Measurements from ENCODE around the gene RAB37.

- no peak for TF ChIP-seq SP1 (IDR thresholded peaks at IDR 0.05)
- no peak for TF ChIP-seq L3MBTL2 (conservative IDR thresholded peaks at IDR 0.05)
- no peak for TF ChIP-seq LEF1 (IDR thresholded peaks at IDR 0.05; ENCODE audit: borderline replicate concordance)
- TF ChIP-seq FOXK2 (IDR thresholded peaks at IDR 0.05), result no peak
- TF ChIP-seq HDGF (IDR thresholded peaks at IDR 0.05; ENCODE audit: borderline replicate concordance), result no peak
- TF ChIP-seq FOXA1 (IDR thresholded peaks at IDR 0.05), result no peak
Measured at GRCh38 chr17:74703311-74703710, 33.7 kb upstream of the RAB37 start.
